MCF 10A (cell line): ENCODE measurements around the gene RNF180. TPM values are rescaled to one million over a fixed set of nuclear protein-coding genes. Genes with fewer than 3 reads are reported as not detected.

Experiments
- BruUV-seq: library from RNA; stranded (reverse); fragments of 400-500 nt; replicated peaks from 2 replicates; lab custom pipeline; 2021; lab: Mats Ljungman, UMichigan
- CTCF ChIA-PET: fragments of 300-600 bp; sonication (Branson Sonifier 250); formaldehyde crosslinking; extraction: SDS; loops from one replicate; lab custom pipeline; 2021; ENCODE audit warnings: antibody characterized with exemption, inconsistent platforms; lab: Yijun Ruan, JAX
- POLR2A ChIA-PET: fragments of 300-600, 350-650 bp; sonication (Branson Sonifier 250); formaldehyde crosslinking; extraction: SDS; loops from one replicate; lab custom pipeline; 2020; ENCODE audit warnings: antibody characterized with exemption, inconsistent platforms; lab: Yijun Ruan, JAX
- DNase-seq: peaks from one replicate; pipeline ENCODE4 v3.0.0-alpha.2; 2018; ENCODE audit not compliant: unreplicated experiment
- H3K27ac Mint-ChIP-seq: one replicate; pipeline ENCODE4 v1.8.0; 2022; ENCODE audit warnings: mild to moderate bottlenecking, low read depth, mixed read lengths; ENCODE audit not compliant: unreplicated experiment
- H3K27me3 Mint-ChIP-seq: one replicate; pipeline ENCODE4 v1.8.0; 2022; ENCODE audit warnings: mixed read lengths; ENCODE audit not compliant: insufficient read depth, unreplicated experiment
- H3K36me3 Mint-ChIP-seq: one replicate; pipeline ENCODE4 v1.8.0; 2022; ENCODE audit warnings: mild to moderate bottlenecking, moderate library complexity, mixed read lengths; ENCODE audit not compliant: insufficient read depth, unreplicated experiment
- H3K4me1 Mint-ChIP-seq: one replicate; pipeline ENCODE4 v1.8.0; 2022; ENCODE audit warnings: mixed read lengths; ENCODE audit not compliant: insufficient read depth, unreplicated experiment
- H3K4me3 Mint-ChIP-seq: one replicate; pipeline ENCODE4 v1.8.0; 2022; ENCODE audit warnings: mild to moderate bottlenecking, moderate library complexity, mixed read lengths; ENCODE audit not compliant: unreplicated experiment
- H3K9me3 Mint-ChIP-seq: one replicate; pipeline ENCODE4 v1.8.0; 2022; ENCODE audit warnings: mixed read lengths; ENCODE audit not compliant: unreplicated experiment
- intact Hi-C: fragments of 100-400 bp; cut with micrococcal nuclease; formaldehyde crosslinking; loops from 2 replicates; pipeline ENCODE4 v1.14.1; 2022
- total RNA-seq: library from RNA; stranded (reverse); gene quantifications from 2 replicates; pipeline ENCODE4 v1.2.3, GENCODE V29; 2022
- TF ChIP-seq, protein P1 (sequence below): fragments of 200-600 bp; IDR thresholded peaks from one replicate; pipeline ENCODE4 v1.8.0; 2022; ENCODE audit warnings: antibody characterized with exemption, mild to moderate bottlenecking; ENCODE audit not compliant: unreplicated experiment

The RNF180 gene
- total RNA-seq, 1 experiment from 2014 or later: 6.0 TPM

- peaks cover 14% of the 10 kb centered on the region for H3K4me1 Mint-ChIP-seq
- no peak overlapping the region for H3K4me3 Mint-ChIP-seq
- ChIA-PET POLR2A (interaction anchor here (0.6 kb wide), 1 partner anchor 13 kb away, joined by 3 read pairs; no protein-coding TSS in a partner anchor), CTCF (interaction anchor here (1.7 to 2.2 kb wide), 2 partner anchors 24 to 36 kb away, joined by 5 to 13 read pairs; no protein-coding TSS in a partner anchor)
- no peaks in the 10 kb centered on the region for H3K27me3 Mint-ChIP-seq
- BruUV-seq: no TSS peak
- TF ChIP-seq, protein P1, sequence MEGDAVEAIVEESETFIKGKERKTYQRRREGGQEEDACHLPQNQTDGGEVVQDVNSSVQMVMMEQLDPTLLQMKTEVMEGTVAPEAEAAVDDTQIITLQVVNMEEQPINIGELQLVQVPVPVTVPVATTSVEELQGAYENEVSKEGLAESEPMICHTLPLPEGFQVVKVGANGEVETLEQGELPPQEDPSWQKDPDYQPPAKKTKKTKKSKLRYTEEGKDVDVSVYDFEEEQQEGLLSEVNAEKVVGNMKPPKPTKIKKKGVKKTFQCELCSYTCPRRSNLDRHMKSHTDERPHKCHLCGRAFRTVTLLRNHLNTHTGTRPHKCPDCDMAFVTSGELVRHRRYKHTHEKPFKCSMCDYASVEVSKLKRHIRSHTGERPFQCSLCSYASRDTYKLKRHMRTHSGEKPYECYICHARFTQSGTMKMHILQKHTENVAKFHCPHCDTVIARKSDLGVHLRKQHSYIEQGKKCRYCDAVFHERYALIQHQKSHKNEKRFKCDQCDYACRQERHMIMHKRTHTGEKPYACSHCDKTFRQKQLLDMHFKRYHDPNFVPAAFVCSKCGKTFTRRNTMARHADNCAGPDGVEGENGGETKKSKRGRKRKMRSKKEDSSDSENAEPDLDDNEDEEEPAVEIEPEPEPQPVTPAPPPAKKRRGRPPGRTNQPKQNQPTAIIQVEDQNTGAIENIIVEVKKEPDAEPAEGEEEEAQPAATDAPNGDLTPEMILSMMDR: no peak
- no peaks in the 10 kb centered on the region for H3K36me3 Mint-ChIP-seq
- no peaks in the 10 kb centered on the region for H3K9me3 Mint-ChIP-seq
- intact Hi-C loops: no loop called here
- no peak overlapping the region for H3K27ac Mint-ChIP-seq
- DNase-seq: no peak
Observed at GRCh38 chr5:64183956-64184355, 18.3 kb downstream of the RNF180 start.

- TF ChIP-seq, protein P1: no peak
- no peak overlapping the region for H3K27ac Mint-ChIP-seq
- H3K4me3 Mint-ChIP-seq: no peak overlapping the region
- ChIA-PET POLR2A (no interaction called here), CTCF (no interaction called here)
- H3K27me3 Mint-ChIP-seq: no peaks in the 10 kb centered on the region
- no TSS peak for BruUV-seq
- DNase-seq: no peak
- H3K36me3 Mint-ChIP-seq: no peaks in the 10 kb centered on the region
- H3K4me1 Mint-ChIP-seq: peaks cover 14% of the 10 kb centered on the region
- no peaks in the 10 kb centered on the region for H3K9me3 Mint-ChIP-seq
- intact Hi-C loops: no loop called here
Observed at GRCh38 chr5:64184832-64185231, 19.2 kb downstream of the RNF180 start.

- ChIA-PET POLR2A (no interaction called here), CTCF (interaction anchor here (0.6 to 0.7 kb wide), 3 partner anchors 40 to 376 kb away, joined by 3 to 8 read pairs (median 3); no protein-coding TSS in a partner anchor)
- intact Hi-C loops: no loop called here
- BruUV-seq: no TSS peak
- no peak overlapping the region for H3K27ac Mint-ChIP-seq
- no peaks in the 10 kb centered on the region for H3K9me3 Mint-ChIP-seq
- no peaks in the 10 kb centered on the region for H3K4me1 Mint-ChIP-seq
- no peaks in the 10 kb centered on the region for H3K27me3 Mint-ChIP-seq
- no peaks in the 10 kb centered on the region for H3K36me3 Mint-ChIP-seq
- TF ChIP-seq, protein P1: no peak
- no peak for DNase-seq
- no peak overlapping the region for H3K4me3 Mint-ChIP-seq
Observed at GRCh38 chr5:64188776-64189175, 23.1 kb downstream of the RNF180 start.

GRCh38 chr5:64190562-64191306, 25.1 kb downstream of the RNF180 start:
- Mint-ChIP-seq H3K9me3 (no peaks in the 10 kb centered on the region), H3K27me3 (no peaks in the 10 kb centered on the region), H3K4me3 (no peak overlapping the region), H3K4me1 (no peaks in the 10 kb centered on the region), H3K36me3 (no peaks in the 10 kb centered on the region), H3K27ac (no peak overlapping the region)
- no TSS peak for BruUV-seq
- ChIA-PET POLR2A (no interaction called here), CTCF (no interaction called here)
- TF ChIP-seq, protein P1: no peak
- no peak for DNase-seq
- intact Hi-C loops: no loop called here
